ENCODE measurements around the gene ADAM22. TPM values are rescaled to one million over a fixed set of nuclear protein-coding genes. Genes with fewer than 3 reads are reported as not detected.

The ADAM22 gene
- total RNA-seq, 4 donors from 2014 or later = 6.8 to 87.5 (median 13.3) TPM

DNA sequence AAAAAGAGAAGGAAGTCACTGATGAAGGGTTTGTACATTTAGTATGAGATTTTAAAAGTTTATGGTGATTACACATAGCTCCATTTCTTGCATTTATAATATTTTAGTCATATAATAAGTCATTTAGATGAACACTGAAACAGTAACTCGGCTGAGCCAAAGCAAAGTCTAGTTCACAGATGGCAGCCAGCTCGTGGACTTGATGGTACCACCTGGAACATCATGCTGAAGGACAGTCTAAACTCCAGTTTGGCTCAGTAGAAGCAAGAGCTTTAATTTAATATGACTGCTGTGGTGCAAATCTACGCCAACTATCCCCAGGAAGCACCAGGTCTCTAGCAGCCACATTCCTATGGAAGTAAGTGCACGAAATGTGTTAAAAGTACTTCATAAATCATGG lies 269.4 kb downstream of the ADAM22 start:
- H3K9me3 ChIP-seq = no peaks in the 10 kb centered on the region
- no peak overlapping the region for H3K27ac ChIP-seq
- H3K4me1 ChIP-seq = no peaks in the 10 kb centered on the region
- intact Hi-C loops (cut with DNase I; ENCODE audit: low total_unique reads) = no loop called here
- no peak overlapping the region for H3K4me3 ChIP-seq
- TF ChIP-seq CTCF (IDR thresholded peaks at IDR 0.05) = no peak
- no peak for TF ChIP-seq POLR2A (IDR thresholded peaks at IDR 0.05)
- no peaks in the 10 kb centered on the region for H3K36me3 ChIP-seq
- no peaks in the 10 kb centered on the region for H3K27me3 ChIP-seq
- DNase-seq = no peak

GRCh38 chr7:88204525-88205110 lies 270.6 kb downstream of the ADAM22 start:
- Histone ChIP-seq H3K4me3 (no peak overlapping the region), H3K27me3 (no peaks in the 10 kb centered on the region), H3K36me3 (no peaks in the 10 kb centered on the region), H3K27ac (no peak overlapping the region), H3K4me1 (no peaks in the 10 kb centered on the region), H3K9me3 (no peaks in the 10 kb centered on the region)
- TF ChIP-seq POLR2A (IDR thresholded peaks at IDR 0.05) = no peak
- no peak for TF ChIP-seq CTCF (IDR thresholded peaks at IDR 0.05)
- intact Hi-C loops (cut with DNase I; ENCODE audit: low total_unique reads) = no loop called here
- DNase-seq = no peak

DNA sequence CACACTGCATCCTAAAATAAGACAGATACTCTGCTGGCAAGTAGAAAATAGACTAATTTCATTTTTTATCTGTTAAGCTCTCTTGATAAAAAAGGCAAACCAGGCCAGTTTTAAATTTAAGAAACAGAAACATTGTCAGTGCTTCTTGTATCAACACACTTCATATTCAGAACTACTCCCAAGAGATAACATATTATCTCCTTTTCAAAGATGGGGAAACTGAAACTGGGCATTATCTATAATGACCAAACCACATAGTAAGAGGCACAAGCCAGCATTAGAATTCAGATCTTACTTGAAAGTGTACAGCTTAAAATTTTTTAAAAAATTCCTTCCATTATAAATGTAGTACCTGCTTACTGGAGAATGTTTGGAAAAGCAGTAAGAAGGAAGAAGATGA lies 271.1 kb downstream of the ADAM22 start:
- TF ChIP-seq POLR2A (IDR thresholded peaks at IDR 0.05) (no peak), CTCF (IDR thresholded peaks at IDR 0.05) (no peak)
- no peak for DNase-seq
- Histone ChIP-seq H3K27me3 (no peaks in the 10 kb centered on the region), H3K36me3 (no peaks in the 10 kb centered on the region), H3K9me3 (no peaks in the 10 kb centered on the region), H3K27ac (no peak overlapping the region), H3K4me1 (no peaks in the 10 kb centered on the region), H3K4me3 (no peak overlapping the region)
- intact Hi-C loops (cut with DNase I; ENCODE audit: low total_unique reads) = no loop called here

GRCh38 chr7:88206254-88206653 lies 272.2 kb downstream of the ADAM22 start:
- Histone ChIP-seq H3K27ac (no peak overlapping the region), H3K4me1 (no peaks in the 10 kb centered on the region), H3K36me3 (no peaks in the 10 kb centered on the region), H3K27me3 (no peaks in the 10 kb centered on the region), H3K4me3 (no peak overlapping the region), H3K9me3 (no peaks in the 10 kb centered on the region)
- TF ChIP-seq CTCF (IDR thresholded peaks at IDR 0.05) = no peak
- no peak for TF ChIP-seq POLR2A (IDR thresholded peaks at IDR 0.05)
- intact Hi-C loops (cut with DNase I; ENCODE audit: low total_unique reads) = no loop called here
- DNase-seq = no peak

- Histone ChIP-seq H3K4me3 (no peak overlapping the region), H3K9me3 (no peaks in the 10 kb centered on the region), H3K4me1 (no peaks in the 10 kb centered on the region), H3K27me3 (no peaks in the 10 kb centered on the region), H3K27ac (no peak overlapping the region), H3K36me3 (no peaks in the 10 kb centered on the region)
- intact Hi-C loops (cut with DNase I; ENCODE audit: low total_unique reads) = no loop called here
- TF ChIP-seq POLR2A (IDR thresholded peaks at IDR 0.05) (no peak), CTCF (IDR thresholded peaks at IDR 0.05) (no peak)
- DNase-seq = no peak
These were observed 274.5 kb downstream of the ADAM22 start for GRCh38 chr7:88208521-88208920.
